ENCODE measurements around the gene SLC24A3. TPM values are rescaled to one million over a fixed set of nuclear protein-coding genes. Genes with fewer than 3 reads are reported as not detected.

Gene SLC24A3
- total RNA-seq, 1 donor from 2014 or later, result 0.79 TPM

- Histone ChIP-seq H3K27ac (ENCODE audit: low read depth, low read length) (no peak overlapping the region), H3K4me1 (ENCODE audit: insufficient read depth, low read length) (no peaks in the 10 kb centered on the region), H3K9me3 (ENCODE audit: insufficient read depth, low read depth, low read length) (no peaks in the 10 kb centered on the region), H3K79me2 (ENCODE audit: insufficient read depth, low read length) (no peaks in the 10 kb centered on the region), H3K9ac (ENCODE audit: low read length) (no peak overlapping the region), H3K4me2 (ENCODE audit: low read length) (no peak overlapping the region), H4K20me1 (ENCODE audit: insufficient read depth, low read length) (no peaks in the 10 kb centered on the region), H3K4me3 (ENCODE audit: insufficient read depth, low read depth, low read length) (no peak overlapping the region), H3K27me3 (ENCODE audit: insufficient read depth, low read length) (no peaks in the 10 kb centered on the region), H2AFZ (ENCODE audit: low read depth, low read length) (no peak overlapping the region), H3K36me3 (ENCODE audit: insufficient read depth, low read length) (no peaks in the 10 kb centered on the region)
- Mint-ChIP-seq H3K9me3 (ENCODE audit: unreplicated experiment) (no peaks in the 10 kb centered on the region), H3K27ac (ENCODE audit: unreplicated experiment) (no peak overlapping the region), H3K27me3 (ENCODE audit: low read depth, unreplicated experiment) (peaks cover 18% of the 10 kb centered on the region), H3K36me3 (ENCODE audit: low read depth, unreplicated experiment) (no peaks in the 10 kb centered on the region), H3K4me3 (ENCODE audit: unreplicated experiment) (no peak overlapping the region), H3K4me1 (ENCODE audit: low read depth, unreplicated experiment) (no peaks in the 10 kb centered on the region)
- DNase-seq (ENCODE audit: low read depth), result no peak
- TF ChIP-seq EZH2 (IDR thresholded peaks at IDR 0.05; ENCODE audit: insufficient read depth, low read length) (no peak), CTCF (IDR thresholded peaks at IDR 0.05; ENCODE audit: insufficient read depth, low read depth, low read length) (no peak)
- no peak for FAIRE-seq
These were observed 236.2 kb downstream of the SLC24A3 start for GRCh38 chr20:19448632-19449031.

GRCh38 chr20:19449051-19449450, 236.6 kb downstream of the SLC24A3 start:
- Histone ChIP-seq H3K36me3 (ENCODE audit: insufficient read depth, low read length) (no peaks in the 10 kb centered on the region), H3K9me3 (ENCODE audit: insufficient read depth, low read depth, low read length) (no peaks in the 10 kb centered on the region), H3K9ac (ENCODE audit: low read length) (no peak overlapping the region), H2AFZ (ENCODE audit: low read depth, low read length) (no peak overlapping the region), H3K27ac (ENCODE audit: low read depth, low read length) (no peak overlapping the region), H3K4me1 (ENCODE audit: insufficient read depth, low read length) (no peaks in the 10 kb centered on the region), H3K79me2 (ENCODE audit: insufficient read depth, low read length) (no peaks in the 10 kb centered on the region), H4K20me1 (ENCODE audit: insufficient read depth, low read length) (no peaks in the 10 kb centered on the region), H3K27me3 (ENCODE audit: insufficient read depth, low read length) (no peaks in the 10 kb centered on the region), H3K4me3 (ENCODE audit: insufficient read depth, low read depth, low read length) (no peak overlapping the region), H3K4me2 (ENCODE audit: low read length) (no peak overlapping the region)
- H3K9me3 Mint-ChIP-seq (ENCODE audit: unreplicated experiment), result no peaks in the 10 kb centered on the region
- DNase-seq (ENCODE audit: low read depth) (no peak), FAIRE-seq (no peak)
- H3K4me3 Mint-ChIP-seq (ENCODE audit: unreplicated experiment), result no peak overlapping the region
- peaks cover 3% of the 10 kb centered on the region for H3K4me1 Mint-ChIP-seq (ENCODE audit: low read depth, unreplicated experiment)
- H3K36me3 Mint-ChIP-seq (ENCODE audit: low read depth, unreplicated experiment), result no peaks in the 10 kb centered on the region
- TF ChIP-seq CTCF (IDR thresholded peaks at IDR 0.05; ENCODE audit: insufficient read depth, low read depth, low read length) (no peak), EZH2 (IDR thresholded peaks at IDR 0.05; ENCODE audit: insufficient read depth, low read length) (no peak)
- H3K27me3 Mint-ChIP-seq (ENCODE audit: low read depth, unreplicated experiment), result peaks cover 18% of the 10 kb centered on the region
- H3K27ac Mint-ChIP-seq (ENCODE audit: unreplicated experiment), result no peak overlapping the region

- Histone ChIP-seq H3K4me3 (ENCODE audit: insufficient read depth, low read depth, low read length) (no peak overlapping the region), H3K4me1 (ENCODE audit: insufficient read depth, low read length) (no peaks in the 10 kb centered on the region), H2AFZ (ENCODE audit: low read depth, low read length) (no peak overlapping the region), H3K9me3 (ENCODE audit: insufficient read depth, low read depth, low read length) (no peaks in the 10 kb centered on the region), H4K20me1 (ENCODE audit: insufficient read depth, low read length) (no peaks in the 10 kb centered on the region), H3K79me2 (ENCODE audit: insufficient read depth, low read length) (no peaks in the 10 kb centered on the region), H3K4me2 (ENCODE audit: low read length) (no peak overlapping the region), H3K36me3 (ENCODE audit: insufficient read depth, low read length) (no peaks in the 10 kb centered on the region), H3K9ac (ENCODE audit: low read length) (no peak overlapping the region), H3K27ac (ENCODE audit: low read depth, low read length) (no peak overlapping the region), H3K27me3 (ENCODE audit: insufficient read depth, low read length) (no peaks in the 10 kb centered on the region)
- TF ChIP-seq CTCF (IDR thresholded peaks at IDR 0.05; ENCODE audit: insufficient read depth, low read depth, low read length), result no peak
- no peak for TF ChIP-seq EZH2 (IDR thresholded peaks at IDR 0.05; ENCODE audit: insufficient read depth, low read length)
- Mint-ChIP-seq H3K36me3 (ENCODE audit: low read depth, unreplicated experiment) (no peaks in the 10 kb centered on the region), H3K27me3 (ENCODE audit: low read depth, unreplicated experiment) (peaks cover 18% of the 10 kb centered on the region), H3K27ac (ENCODE audit: unreplicated experiment) (no peak overlapping the region), H3K4me1 (ENCODE audit: low read depth, unreplicated experiment) (peaks cover 3% of the 10 kb centered on the region), H3K9me3 (ENCODE audit: unreplicated experiment) (no peaks in the 10 kb centered on the region), H3K4me3 (ENCODE audit: unreplicated experiment) (no peak overlapping the region)
- DNase-seq (ENCODE audit: low read depth), result no peak
- no peak for FAIRE-seq
These were observed 238.9 kb downstream of the SLC24A3 start for GRCh38 chr20:19451231-19451922.

Measured in astrocyte (in vitro differentiated cells and primary cell).